ENCODE data around the gene ELOVL1. TPM values are rescaled to one million over a fixed set of nuclear protein-coding genes. Genes with fewer than 3 reads are reported as not detected.
"Not testable (repeated sequence)": the region's sequence is repeated elsewhere in the genome, so short reads cannot be mapped to it uniquely, and the experiment has no call there.

ELOVL1 gene
- total RNA-seq, 4 donors from 2014 or later: 99.8 to 187 (median 115) TPM

GRCh38 chr1:43372172-43372571 lies 4.4 kb upstream of the ELOVL1 start:
- DNase-seq: no peak
- Histone ChIP-seq H3K27me3 (no peaks in the 10 kb centered on the region), H3K9me3 (no peaks in the 10 kb centered on the region), H3K36me3 (no peaks in the 10 kb centered on the region), H3K4me1 (peaks cover 6 to 38% (median 20%) of the 10 kb centered on the region in 3 donors), H3K4me3 (no peak overlapping the region), H3K27ac (peak overlapping the region; percentile 9 to 77 (median 59))
- no peak for TF ChIP-seq CTCF (IDR thresholded peaks at IDR 0.05)
- TF ChIP-seq POLR2A (IDR thresholded peaks at IDR 0.05): no peak
- intact Hi-C loops (cut with DNase I): no loop called here
- 87 to 96% methylated on average over 5 of the region's 5 CpGs for WGBS, 2 donors

DNA sequence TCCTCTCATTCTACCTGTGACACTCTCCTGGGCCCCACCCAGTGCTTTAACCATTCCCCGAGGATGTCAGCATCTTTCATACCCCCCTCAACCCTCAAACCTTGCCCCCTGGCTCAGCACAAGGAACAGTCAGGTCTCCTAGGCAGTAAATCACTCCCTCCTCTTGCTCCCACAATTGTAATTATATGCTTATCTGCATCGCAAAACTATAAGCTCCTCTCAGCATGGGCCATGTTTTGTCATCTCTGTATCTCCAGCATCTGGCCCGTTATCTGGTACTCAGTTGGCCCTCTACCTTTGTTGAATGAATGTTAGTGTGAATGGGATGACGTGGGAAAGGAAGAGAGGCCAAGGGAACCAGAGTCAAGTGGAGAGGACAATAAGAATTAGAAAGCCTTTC lies 2.8 kb upstream of the ELOVL1 start:
- no peak for DNase-seq
- Histone ChIP-seq H3K9me3 (no peaks in the 10 kb centered on the region), H3K27me3 (no peaks in the 10 kb centered on the region), H3K4me3 (no peak overlapping the region), H3K27ac (no peak overlapping the region), H3K36me3 (peaks cover 0 to 2% (median 0%) of the 10 kb centered on the region in 3 donors), H3K4me1 (peaks cover 18 to 54% (median 33%) of the 10 kb centered on the region in 3 donors)
- 83 to 87% methylated on average over 4 of the region's 4 CpGs for WGBS, 2 donors
- intact Hi-C loops (cut with DNase I): no loop called here
- TF ChIP-seq POLR2A (IDR thresholded peaks at IDR 0.05): no peak
- TF ChIP-seq CTCF (IDR thresholded peaks at IDR 0.05): no peak

DNA sequence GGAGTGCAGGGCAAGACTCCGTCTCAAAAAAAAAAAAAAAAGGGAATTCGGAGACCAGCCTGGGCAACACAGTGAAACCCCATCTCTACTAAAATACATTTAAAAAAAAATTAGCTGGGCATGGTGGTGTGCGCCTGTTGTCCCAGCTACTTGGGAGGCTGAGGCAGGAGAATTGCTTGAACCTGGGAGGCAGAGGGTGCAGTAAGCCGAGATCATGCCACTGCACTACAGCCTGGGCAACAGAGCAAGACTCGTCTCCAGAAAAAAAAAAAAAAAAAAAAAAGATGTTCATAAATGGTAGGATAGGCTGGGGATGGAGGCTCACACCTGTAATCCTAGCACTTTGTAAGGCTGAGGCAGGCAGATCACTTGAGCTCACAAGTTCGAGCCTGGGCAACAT lies 2.0 kb upstream of the ELOVL1 start:
- WGBS, 2 donors: 95% methylated on average over 6 of the region's 6 CpGs
- H3K27ac ChIP-seq; intact Hi-C loops (cut with DNase I): not testable (repeated sequence)

GRCh38 chr1:43368646-43369020 lies 822 bp upstream of the ELOVL1 start:
- Histone ChIP-seq H3K27ac (peak overlapping the region; percentile 94 to 99 (median 97)), H3K4me3 (peak overlapping the region; percentile 70 to 86 (median 85)), H3K36me3 (peaks cover 17 to 21% (median 18%) of the 10 kb centered on the region in 3 donors), H3K9me3 (no peaks in the 10 kb centered on the region), H3K4me1 (peaks cover 18 to 66% (median 36%) of the 10 kb centered on the region in 3 donors), H3K27me3 (no peaks in the 10 kb centered on the region)
- intact Hi-C loops (cut with DNase I): no loop called here
- WGBS, 2 donors: 13 to 14% methylated on average over 6 of the region's 6 CpGs
- DNase-seq: no peak
- TF ChIP-seq POLR2A (IDR thresholded peaks at IDR 0.05) (no peak), CTCF (IDR thresholded peaks at IDR 0.05) (no peak)

More for the DNA sequence above, 2.0 kb upstream of the ELOVL1 start:
- H3K4me1 ChIP-seq: peaks cover 18 to 62% (median 40%) of the 10 kb centered on the region in 3 donors
- not testable (repeated sequence) for H3K9me3 ChIP-seq, H3K36me3 ChIP-seq, H3K4me3 ChIP-seq, DNase-seq, H3K27me3 ChIP-seq

- intact Hi-C loops (cut with DNase I): no loop called here
- Histone ChIP-seq H3K27ac (peak overlapping the region; percentile 94 to 99 (median 97)), H3K9me3 (no peaks in the 10 kb centered on the region), H3K27me3 (no peaks in the 10 kb centered on the region), H3K4me3 (peak overlapping the region; percentile 70 to 86 (median 85)), H3K36me3 (peaks cover 28 to 35% (median 30%) of the 10 kb centered on the region in 3 donors), H3K4me1 (peaks cover 18 to 56% (median 28%) of the 10 kb centered on the region in 3 donors)
- DNase-seq: no peak
- WGBS, 2 donors: 0 to 4% methylated on average over 4 to 9 of the region's 48 CpGs
- peak in 1 of 6 experiments; percentile 5 for TF ChIP-seq CTCF (IDR thresholded peaks at IDR 0.05)
- no peak for TF ChIP-seq POLR2A (IDR thresholded peaks at IDR 0.05)
Measured at GRCh38 chr1:43367026-43367903, 546 bp downstream of the ELOVL1 start.

Measured in esophagus squamous epithelium (tissue), 5 donors.